A549 (cell line): ENCODE results near the gene CGB3. TPM values are rescaled to one million over a fixed set of nuclear protein-coding genes. Genes with fewer than 3 reads are reported as not detected.

Experiments
- ATAC-seq, 2 experiments: fragments of 200-7000 bp in 1 of 2; fragments of >200 bp in 1 of 2; cut with Nextera tagmentation in 1 of 2; cut with Tn5 transposase in 1 of 2; 3 replicates each; pipeline versions ENCODE4 v1.8.0 to v1.9.1; 2018 to 2020; ENCODE audit warnings: mild to moderate bottlenecking in 1 of 2, moderate library complexity in 1 of 2
- CTCF ChIA-PET: fragments of 300-600 bp; sonication (Branson Sonifier 250); formaldehyde crosslinking; extraction: SDS; loops from one replicate; lab custom pipeline; 2021; ENCODE audit warnings: antibody characterized with exemption, inconsistent platforms; lab: Yijun Ruan, JAX
- POLR2A ChIA-PET: fragments of 350-600 bp; formaldehyde crosslinking; extraction: SDS; loops from one replicate; lab custom pipeline; 2021; ENCODE audit warnings: antibody characterized with exemption, inconsistent platforms; lab: Yijun Ruan, JAX
- DNase-seq, 2 experiments: peaks; one replicate each; pipeline versions ENCODE4 v3.0.0 to v3.0.0-alpha.2; 2011 to 2016; ENCODE audit warnings: low read depth in 1 of 2, low spot score in 1 of 2
- FAIRE-seq: peaks from 2 replicates; lab custom pipeline; 2011; peaks lifted over from hg19 to GRCh38; lab: Jason Lieb, UNC
- H3K27ac ChIP-seq, 2 experiments: fragments of >200 bp; sonication (Bioruptor Twin); formaldehyde crosslinking; 3 replicates each; pipeline ENCODE4 v1.5.1; 2016 to 2017
- H3K4me1 ChIP-seq: fragments of >200 bp; sonication (Bioruptor Twin); formaldehyde crosslinking; 3 replicates; pipeline ENCODE4 v1.6.1; 2016
- H3K4me2 ChIP-seq: fragments of >200 bp; sonication (Bioruptor Twin); formaldehyde crosslinking; 3 replicates; pipeline ENCODE4 v1.6.1; 2016
- H3K4me3 ChIP-seq: fragments of >200 bp; sonication (Bioruptor Twin); formaldehyde crosslinking; 3 replicates; pipeline ENCODE4 v1.5.1; 2016
- H3K9me3 ChIP-seq: fragments of >200 bp; sonication (Bioruptor Twin); formaldehyde crosslinking; 3 replicates; pipeline ENCODE4 v1.6.1; 2016
- BCL3 ChIP-seq: fragments of >200 bp; sonication (Bioruptor Twin); formaldehyde crosslinking; IDR thresholded peaks from 3 replicates; pipeline ENCODE4 v1.6.1; 2016
- CHD4 ChIP-seq: fragments of 200-600 bp; sonication (generic); IDR thresholded peaks from 2 replicates; pipeline ENCODE4 v1.6.1; 2016; ENCODE audit warnings: antibody characterized with exemption, mild to moderate bottlenecking, borderline replicate concordance
- CTCF ChIP-seq: fragments of >200 bp; sonication (Bioruptor Twin); formaldehyde crosslinking; IDR thresholded peaks from 3 replicates; pipeline ENCODE4 v1.5.1; 2016
- EP300 ChIP-seq, 2 experiments: fragments of >200 bp; sonication (Bioruptor Twin); formaldehyde crosslinking; IDR thresholded peaks; 2 replicates in 1 of 2; 3 replicates in 1 of 2; pipeline ENCODE4 v1.6.1; 2016 to 2017
- GATA3 ChIP-seq: IDR thresholded peaks from 2 replicates; pipeline ENCODE4 v1.6.1; 2012; ENCODE audit warnings: borderline replicate concordance
- HES2 ChIP-seq: fragments of >200 bp; sonication (Bioruptor Twin); formaldehyde crosslinking; IDR thresholded peaks from 2 replicates; pipeline ENCODE4 v1.6.1; 2016
- HEYL ChIP-seq: fragments of 250-450 bp; sonication (Bioruptor Pico); IDR thresholded peaks from 2 replicates; pipeline ENCODE4 v1.8.0; 2021; ENCODE audit warnings: mild to moderate bottlenecking, moderate library complexity
- JUNB ChIP-seq: fragments of >200 bp; sonication (Bioruptor Twin); formaldehyde crosslinking; IDR thresholded peaks from 2 replicates; pipeline ENCODE4 v1.6.1; 2016
- RAD21 ChIP-seq, 2 experiments: fragments of >200 bp in 1 of 2; sonication (Bioruptor Twin) in 1 of 2; formaldehyde crosslinking in 1 of 2; IDR thresholded peaks in 1 of 2; conservative IDR thresholded peaks in 1 of 2; 2 replicates in 1 of 2; 3 replicates in 1 of 2; pipeline ENCODE4 v1.6.1; 2012 to 2018; ENCODE audit warnings: inconsistent platforms in 1 of 2
- RCOR1 ChIP-seq: fragments of 150-350 bp; IDR thresholded peaks from 2 replicates; pipeline ENCODE4 v1.6.1; 2014; ENCODE audit warnings: antibody characterized with exemption, low read length, low read depth
- REST ChIP-seq: fragments of 200-600 bp; sonication (generic); IDR thresholded peaks from 2 replicates; pipeline ENCODE4 v1.6.1; 2016; ENCODE audit warnings: antibody characterized with exemption, mild to moderate bottlenecking, moderate library complexity
- RNF2 ChIP-seq: fragments of 200-600 bp; sonication (generic); IDR thresholded peaks from 2 replicates; pipeline ENCODE4 v1.6.1; 2016; ENCODE audit warnings: low read depth, mild to moderate bottlenecking, antibody characterized with exemption, moderate library complexity, borderline replicate concordance
- TFCP2L1 ChIP-seq: fragments of 250-450 bp; sonication (Bioruptor Pico); IDR thresholded peaks from 2 replicates; pipeline ENCODE4 v1.5.0; 2021; ENCODE audit warnings: mild to moderate bottlenecking
- WGBS: methylation state at CpG from one replicate; pipeline ENCODE4 v1.1.6; 2017; ENCODE audit errors: missing lambda C conversion rate; 5-methylcytosine and 5-hydroxymethylcytosine counted together
- polyA plus RNA-seq, 4 experiments: library from polyadenylated mRNA; depleted of rRNA in 3 of 4; stranded (reverse); fragments of >200 nt; fragmentation: RNase III in 1 of 4; extraction: RNeasy Plus Mini Kit Qiagen cat#74134 plus additional on column Dnase treatment in 1 of 4; gene quantifications; 2 replicates in 3 of 4; 3 replicates in 1 of 4; pipeline ENCODE4 v1.2.3, GENCODE V29; 2011 to 2017

Gene CGB3
- polyA plus RNA-seq, 2 of the 4 experiments (the other 2 are of a cell fraction) = 0.13 TPM; not detected in 1

- Histone ChIP-seq H3K27ac (peak overlapping the region in 1 of 2 experiments; percentile 87; a peak in 3 of 6 replicates), H3K4me3 (no peak overlapping the region), H3K9me3 (no peaks in the 10 kb centered on the region), H3K4me2 (peak overlapping the region; percentile 93; the same call in 1 of the 3 replicates), H3K4me1 (peaks cover 20% of the 10 kb centered on the region)
- ATAC-seq (no peak), DNase-seq (no peak), FAIRE-seq (no peak)
- POLR2A ChIA-PET = interaction anchor here (0.6 kb wide), 1 partner anchor 145 kb away, joined by 3 read pairs; no protein-coding TSS in a partner anchor
- TF ChIP-seq RNF2 (no peak), HEYL (CRISPR knock-in tag) (no peak), RCOR1 (no peak), CTCF (no peak), CHD4 (no peak), TFCP2L1 (CRISPR knock-in tag) (no peak), GATA3 (no peak), REST (no peak), EP300 (IDR thresholded peaks at IDR 0.05) (no peak), HES2 (no peak), RAD21 (conservative IDR thresholded peaks at IDR 0.05 in 1 of 2, IDR thresholded peaks at IDR 0.05 in 1 of 2) (no peak)
- CTCF ChIA-PET = interaction anchor here (0.7 to 14.7 kb wide), 12 partner anchors 13 to 211 kb away, joined by 3 to 408 read pairs (median 4); partner anchors contain the start of genes CGB7, HSD17B14 and LHB
- 95% methylated on average over 15 of the region's 22 CpGs for WGBS
Observed at GRCh38 chr19:48991011-48991609, 33.0 kb downstream of the CGB3 start.

GRCh38 chr19:48990400-48990799, 33.7 kb downstream of the CGB3 start:
- TF ChIP-seq BCL3 (no peak), JUNB (no peak)
- POLR2A ChIA-PET = no interaction called here
- Histone ChIP-seq H3K4me2 (no peak overlapping the region), H3K27ac (no peak overlapping the region), H3K4me1 (peaks cover 18% of the 10 kb centered on the region), H3K4me3 (no peak overlapping the region), H3K9me3 (no peaks in the 10 kb centered on the region)
- FAIRE-seq (no peak), ATAC-seq (no peak), DNase-seq (no peak)
- CTCF ChIA-PET = interaction anchor here (0.7 to 14.7 kb wide), 7 partner anchors 12 to 212 kb away, joined by 3 to 408 read pairs (median 4); partner anchors contain the start of genes CGB7, HSD17B14 and LHB
- 91% methylated on average over 4 of the region's 4 CpGs for WGBS
